Measurements from ENCODE around the gene CYB561D2. TPM values are rescaled to one million over a fixed set of nuclear protein-coding genes. Genes with fewer than 3 reads are reported as not detected.

CYB561D2 gene
- polyA plus RNA-seq, 1 donor from 2014 or later, result 21.2 TPM

DNA sequence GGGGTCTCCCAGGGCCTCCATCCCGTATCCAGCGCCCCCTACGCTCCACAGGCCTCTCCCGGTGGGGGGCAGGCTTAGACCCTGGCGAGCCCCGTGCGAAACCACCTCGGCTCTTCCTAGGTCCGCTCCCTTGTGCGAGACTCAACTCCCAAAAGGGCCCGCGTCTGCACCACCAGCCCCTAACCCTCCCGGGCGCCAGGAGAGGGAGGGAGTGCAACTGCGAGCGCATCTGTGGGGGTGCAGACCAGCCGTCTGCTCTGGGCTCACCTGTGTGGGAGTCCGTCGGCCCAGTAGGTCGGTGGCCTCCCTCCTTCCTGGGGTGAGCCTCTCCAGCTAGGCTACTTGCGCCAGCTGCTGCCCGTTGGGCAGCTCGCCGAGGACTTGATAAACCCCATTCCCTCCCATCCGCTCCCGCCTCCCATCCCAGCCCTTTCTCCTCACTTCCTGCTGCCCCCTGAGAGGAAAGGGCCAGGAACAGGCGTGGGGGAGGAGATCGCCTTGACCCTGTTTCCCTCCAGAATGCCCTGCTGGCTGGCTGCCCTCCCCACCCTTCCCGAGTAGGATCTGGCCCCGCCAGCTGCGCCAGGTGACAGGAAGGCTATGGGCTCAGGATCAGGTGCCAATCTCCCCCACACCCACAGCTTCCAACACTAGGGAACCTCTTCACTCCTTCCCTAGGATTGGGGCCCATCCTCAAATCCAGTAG is 28.1 kb upstream of the CYB561D2 start, which contains the start of gene HYAL2:
HYAL2 (minus strand) TSS at position 360 of the 706 bp plus-strand sequence. CDS start 2,256 bp downstream, outside the sequence.
- Histone ChIP-seq H3K4me3 (ENCODE audit: low read length) (peak within 1 kb of the TSS; percentile 93), H3K9me3 (ENCODE audit: low read length) (no peaks in the 10 kb centered on the region), H2AFZ (ENCODE audit: low read depth, low read length) (peak within 1 kb of the TSS; percentile 85), H3F3A (ENCODE audit: insufficient read depth, low read length, poor library complexity, severe bottlenecking) (no peaks in the 10 kb centered on the region), H3K9me2 (ENCODE audit: insufficient read depth, low read length) (no peaks in the 10 kb centered on the region), H3K79me2 (replicated peaks; ENCODE audit: insufficient read depth, low read length) (peaks cover 30% of the 10 kb centered on the region), H3K4me2 (ENCODE audit: low read length) (no peak within 1 kb of the TSS), H3K9ac (ENCODE audit: low read length) (peak within 1 kb of the TSS; percentile 96), H4K20me1 (ENCODE audit: insufficient read depth) (no peaks in the 10 kb centered on the region), H3K27me3 (ENCODE audit: insufficient read depth, low read depth, low read length) (no peaks in the 10 kb centered on the region), H3K27ac (ENCODE audit: low read length) (peak within 1 kb of the TSS; percentile 94), H3K36me3 (ENCODE audit: insufficient read depth, low read length) (no peaks in the 10 kb centered on the region)
- TF ChIP-seq, protein P1, sequence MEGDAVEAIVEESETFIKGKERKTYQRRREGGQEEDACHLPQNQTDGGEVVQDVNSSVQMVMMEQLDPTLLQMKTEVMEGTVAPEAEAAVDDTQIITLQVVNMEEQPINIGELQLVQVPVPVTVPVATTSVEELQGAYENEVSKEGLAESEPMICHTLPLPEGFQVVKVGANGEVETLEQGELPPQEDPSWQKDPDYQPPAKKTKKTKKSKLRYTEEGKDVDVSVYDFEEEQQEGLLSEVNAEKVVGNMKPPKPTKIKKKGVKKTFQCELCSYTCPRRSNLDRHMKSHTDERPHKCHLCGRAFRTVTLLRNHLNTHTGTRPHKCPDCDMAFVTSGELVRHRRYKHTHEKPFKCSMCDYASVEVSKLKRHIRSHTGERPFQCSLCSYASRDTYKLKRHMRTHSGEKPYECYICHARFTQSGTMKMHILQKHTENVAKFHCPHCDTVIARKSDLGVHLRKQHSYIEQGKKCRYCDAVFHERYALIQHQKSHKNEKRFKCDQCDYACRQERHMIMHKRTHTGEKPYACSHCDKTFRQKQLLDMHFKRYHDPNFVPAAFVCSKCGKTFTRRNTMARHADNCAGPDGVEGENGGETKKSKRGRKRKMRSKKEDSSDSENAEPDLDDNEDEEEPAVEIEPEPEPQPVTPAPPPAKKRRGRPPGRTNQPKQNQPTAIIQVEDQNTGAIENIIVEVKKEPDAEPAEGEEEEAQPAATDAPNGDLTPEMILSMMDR (IDR thresholded peaks at IDR 0.05; ENCODE audit: poor library complexity, severe bottlenecking), result no peak
- TF ChIP-seq POLR2AphosphoS5 (IDR thresholded peaks at IDR 0.05) (no peak), MXI1 (conservative IDR thresholded peaks at IDR 0.05; ENCODE audit: poor library complexity, severe bottlenecking) (no peak), EZH2 (IDR thresholded peaks at IDR 0.05; ENCODE audit: borderline replicate concordance, insufficient read depth, low read length, poor library complexity, severe bottlenecking) (no peak), SMC3 (conservative IDR thresholded peaks at IDR 0.05; ENCODE audit: poor library complexity) (no peak), EP300 (conservative IDR thresholded peaks at IDR 0.05; ENCODE audit: poor library complexity, severe bottlenecking) (no peak), RAD21 (conservative IDR thresholded peaks at IDR 0.05) (no peak), TAF1 (IDR thresholded peaks at IDR 0.05; ENCODE audit: low read depth) (no peak)
- TF ChIP-seq, protein P2, sequence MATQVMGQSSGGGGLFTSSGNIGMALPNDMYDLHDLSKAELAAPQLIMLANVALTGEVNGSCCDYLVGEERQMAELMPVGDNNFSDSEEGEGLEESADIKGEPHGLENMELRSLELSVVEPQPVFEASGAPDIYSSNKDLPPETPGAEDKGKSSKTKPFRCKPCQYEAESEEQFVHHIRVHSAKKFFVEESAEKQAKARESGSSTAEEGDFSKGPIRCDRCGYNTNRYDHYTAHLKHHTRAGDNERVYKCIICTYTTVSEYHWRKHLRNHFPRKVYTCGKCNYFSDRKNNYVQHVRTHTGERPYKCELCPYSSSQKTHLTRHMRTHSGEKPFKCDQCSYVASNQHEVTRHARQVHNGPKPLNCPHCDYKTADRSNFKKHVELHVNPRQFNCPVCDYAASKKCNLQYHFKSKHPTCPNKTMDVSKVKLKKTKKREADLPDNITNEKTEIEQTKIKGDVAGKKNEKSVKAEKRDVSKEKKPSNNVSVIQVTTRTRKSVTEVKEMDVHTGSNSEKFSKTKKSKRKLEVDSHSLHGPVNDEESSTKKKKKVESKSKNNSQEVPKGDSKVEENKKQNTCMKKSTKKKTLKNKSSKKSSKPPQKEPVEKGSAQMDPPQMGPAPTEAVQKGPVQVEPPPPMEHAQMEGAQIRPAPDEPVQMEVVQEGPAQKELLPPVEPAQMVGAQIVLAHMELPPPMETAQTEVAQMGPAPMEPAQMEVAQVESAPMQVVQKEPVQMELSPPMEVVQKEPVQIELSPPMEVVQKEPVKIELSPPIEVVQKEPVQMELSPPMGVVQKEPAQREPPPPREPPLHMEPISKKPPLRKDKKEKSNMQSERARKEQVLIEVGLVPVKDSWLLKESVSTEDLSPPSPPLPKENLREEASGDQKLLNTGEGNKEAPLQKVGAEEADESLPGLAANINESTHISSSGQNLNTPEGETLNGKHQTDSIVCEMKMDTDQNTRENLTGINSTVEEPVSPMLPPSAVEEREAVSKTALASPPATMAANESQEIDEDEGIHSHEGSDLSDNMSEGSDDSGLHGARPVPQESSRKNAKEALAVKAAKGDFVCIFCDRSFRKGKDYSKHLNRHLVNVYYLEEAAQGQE (IDR thresholded peaks at IDR 0.05; ENCODE audit: borderline replicate concordance), result no peak

DNA sequence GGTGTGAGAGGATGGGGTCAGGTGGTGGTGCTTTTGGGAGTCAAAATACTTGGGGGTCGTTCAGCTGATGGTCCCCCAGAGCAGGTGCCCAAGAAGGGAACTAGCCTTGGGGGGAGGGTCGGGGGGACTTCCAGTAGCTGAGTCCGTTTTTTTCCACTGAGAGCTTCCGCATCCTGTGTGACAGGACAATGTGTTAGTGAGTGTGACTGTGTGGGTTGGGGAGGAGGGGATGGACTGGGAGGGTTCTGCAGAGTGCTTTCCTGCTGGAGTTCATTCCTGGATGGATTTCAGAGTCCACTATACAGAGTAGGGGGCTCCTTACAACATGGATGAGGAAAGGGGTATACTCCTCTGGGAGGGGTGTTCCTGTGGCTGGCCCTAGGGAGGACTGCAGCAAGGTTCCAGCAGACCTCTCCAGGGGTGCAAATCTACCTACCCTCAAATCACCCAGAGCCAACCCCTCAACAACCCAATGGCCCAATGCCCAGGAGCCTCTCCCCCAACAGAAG is 27.5 kb upstream of the CYB561D2 start:
- no peak overlapping the region for H3K27ac ChIP-seq (ENCODE audit: low read length)
- no peaks in the 10 kb centered on the region for H3K27me3 ChIP-seq (ENCODE audit: insufficient read depth, low read depth, low read length)
- H3K9me2 ChIP-seq (ENCODE audit: insufficient read depth, low read length), result no peaks in the 10 kb centered on the region
- H3K9me3 ChIP-seq (ENCODE audit: low read length), result no peaks in the 10 kb centered on the region
- no peaks in the 10 kb centered on the region for H4K20me1 ChIP-seq (ENCODE audit: insufficient read depth)
- H2AFZ ChIP-seq (ENCODE audit: low read depth, low read length), result no peak overlapping the region
- H3K79me2 ChIP-seq (replicated peaks; ENCODE audit: insufficient read depth, low read length), result peaks cover 35% of the 10 kb centered on the region
- H3F3A ChIP-seq (ENCODE audit: insufficient read depth, low read length, poor library complexity, severe bottlenecking), result no peaks in the 10 kb centered on the region
- no peak overlapping the region for H3K9ac ChIP-seq (ENCODE audit: low read length)
- TF ChIP-seq RAD21 (conservative IDR thresholded peaks at IDR 0.05) (no peak), MXI1 (conservative IDR thresholded peaks at IDR 0.05; ENCODE audit: poor library complexity, severe bottlenecking) (no peak), EZH2 (IDR thresholded peaks at IDR 0.05; ENCODE audit: borderline replicate concordance, insufficient read depth, low read length, poor library complexity, severe bottlenecking) (no peak), POLR2AphosphoS5 (IDR thresholded peaks at IDR 0.05) (no peak), SMC3 (conservative IDR thresholded peaks at IDR 0.05; ENCODE audit: poor library complexity) (no peak), TAF1 (IDR thresholded peaks at IDR 0.05; ENCODE audit: low read depth) (no peak), EP300 (conservative IDR thresholded peaks at IDR 0.05; ENCODE audit: poor library complexity, severe bottlenecking) (no peak)
- TF ChIP-seq, protein P1 (IDR thresholded peaks at IDR 0.05; ENCODE audit: poor library complexity, severe bottlenecking), result no peak
- TF ChIP-seq, protein P2 (IDR thresholded peaks at IDR 0.05; ENCODE audit: borderline replicate concordance), result no peak
- H3K36me3 ChIP-seq (ENCODE audit: insufficient read depth, low read length), result no peaks in the 10 kb centered on the region
- no peak overlapping the region for H3K4me3 ChIP-seq (ENCODE audit: low read length)
- no peak overlapping the region for H3K4me2 ChIP-seq (ENCODE audit: low read length)

Measured in neural cell (in vitro differentiated cells).